Amygdala (tissue), 56 donors: ENCODE data around the gene KIF7.

ENCODE experiments used
- DNase-seq, 56 donors: peaks; one replicate each; lab custom pipeline; 2025; lab: John Stamatoyannopoulos, UW

Gene KIF7

DNA sequence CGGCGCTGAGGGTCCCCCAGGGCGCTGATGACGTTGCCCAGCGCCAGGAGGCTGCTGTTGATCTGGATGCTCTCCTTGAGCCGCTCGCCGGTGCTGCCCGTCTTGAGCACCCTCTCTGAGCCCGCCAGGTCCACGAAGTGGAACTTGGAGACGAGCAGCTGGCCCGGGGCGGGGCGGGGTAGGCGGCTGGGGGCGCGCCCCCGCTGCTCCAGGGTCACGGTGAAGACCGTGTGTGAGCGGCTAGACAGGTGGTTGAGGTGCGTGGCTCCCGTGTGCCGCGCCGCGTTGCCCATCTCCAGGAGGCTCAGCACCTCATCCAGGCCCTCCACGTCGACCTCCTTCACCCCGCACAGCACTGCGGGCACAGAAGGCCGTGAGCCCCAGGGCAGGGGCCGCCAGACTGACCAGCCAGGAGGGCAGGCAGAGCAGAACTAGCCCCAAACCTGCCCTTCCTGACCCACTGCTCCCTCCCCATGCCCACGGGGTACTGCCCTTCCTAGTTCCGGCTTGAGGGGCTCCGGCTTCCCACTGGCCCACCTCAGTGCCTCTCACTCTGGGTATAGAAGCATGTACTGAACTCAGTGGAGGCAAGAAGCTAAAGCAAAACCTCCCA, 6.1 kb downstream of the KIF7 start:
- DNase-seq, result no peak

DNA sequence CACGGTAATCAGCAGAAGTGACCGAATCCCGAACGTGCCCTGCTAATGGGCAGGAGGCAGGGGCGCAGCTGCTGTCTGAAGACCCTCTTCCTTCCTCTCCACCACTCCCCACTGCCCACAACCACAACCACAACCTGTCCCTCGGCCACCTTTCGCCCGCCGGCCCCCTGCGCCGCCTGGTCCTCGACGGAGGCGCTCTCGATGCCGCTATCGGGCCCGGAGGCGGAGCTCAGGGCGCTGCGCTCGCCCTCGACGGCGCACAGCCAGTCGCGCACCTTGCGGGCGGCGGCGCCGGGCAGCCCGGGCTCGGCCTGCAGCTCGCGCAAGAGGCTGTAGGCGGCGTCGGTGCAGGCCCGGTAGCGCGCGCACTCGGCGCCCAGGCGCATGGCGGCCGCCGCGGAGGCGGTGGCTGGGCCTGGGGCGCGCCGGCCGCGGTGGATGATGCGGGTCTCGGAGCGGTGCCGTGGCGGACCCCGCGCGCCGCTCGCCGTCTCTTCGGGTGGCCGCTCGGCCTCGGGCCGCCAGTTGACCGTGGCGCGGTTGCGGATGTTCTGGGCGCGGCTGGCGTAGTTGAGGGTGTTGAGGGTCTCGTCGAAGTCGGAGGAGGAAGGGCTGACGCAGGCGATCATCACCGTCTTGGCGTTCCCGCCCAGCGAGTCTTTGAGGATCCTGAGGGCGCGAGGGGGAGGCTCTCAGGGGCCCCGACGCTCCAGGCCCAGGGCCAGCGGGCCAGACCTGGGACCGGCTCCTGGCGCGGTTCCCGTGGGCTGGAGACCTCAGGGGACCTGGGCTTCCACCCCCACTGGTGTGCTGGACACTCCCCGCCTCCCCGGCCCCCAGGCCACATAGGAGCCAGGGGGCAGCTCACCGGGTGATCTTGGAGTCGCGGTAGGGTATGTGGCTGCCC, 6.9 kb downstream of the KIF7 start:
- no peak for DNase-seq

DNA sequence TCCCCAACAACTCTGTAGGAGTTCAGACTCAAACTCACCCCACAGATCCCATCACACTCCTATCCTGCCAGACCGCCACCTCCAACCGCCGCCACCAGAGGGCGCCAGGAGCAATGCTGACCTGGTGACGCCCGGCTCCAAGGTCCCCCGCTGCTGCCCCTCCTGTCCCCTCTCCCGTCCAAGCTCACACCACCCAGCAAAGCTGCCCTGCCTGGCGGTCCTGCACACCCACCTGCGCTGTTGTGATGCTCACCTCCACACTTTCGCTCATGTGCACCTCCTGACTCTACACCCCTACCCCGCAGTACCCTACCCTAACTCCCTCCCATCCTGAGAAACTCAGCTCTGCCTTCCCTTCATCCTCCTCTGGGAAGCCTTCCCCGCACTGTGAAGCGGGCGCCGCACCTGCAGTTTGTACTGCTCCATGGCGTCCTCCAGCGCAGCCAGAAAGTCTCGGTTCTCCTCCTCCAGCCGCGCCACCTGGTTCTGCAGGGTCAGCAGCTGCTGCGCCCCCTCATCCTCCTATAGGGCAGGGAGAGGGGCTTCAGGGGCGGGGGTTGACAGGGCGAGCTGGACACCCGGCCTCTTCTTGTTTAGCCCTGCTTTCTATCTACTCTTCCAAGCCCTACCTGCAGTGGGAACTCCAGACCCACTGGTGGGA, 7.9 kb downstream of the KIF7 start:
- DNase-seq, result peak in 24 of 56 donors; percentile 7 to 73 (median 22)

DNA sequence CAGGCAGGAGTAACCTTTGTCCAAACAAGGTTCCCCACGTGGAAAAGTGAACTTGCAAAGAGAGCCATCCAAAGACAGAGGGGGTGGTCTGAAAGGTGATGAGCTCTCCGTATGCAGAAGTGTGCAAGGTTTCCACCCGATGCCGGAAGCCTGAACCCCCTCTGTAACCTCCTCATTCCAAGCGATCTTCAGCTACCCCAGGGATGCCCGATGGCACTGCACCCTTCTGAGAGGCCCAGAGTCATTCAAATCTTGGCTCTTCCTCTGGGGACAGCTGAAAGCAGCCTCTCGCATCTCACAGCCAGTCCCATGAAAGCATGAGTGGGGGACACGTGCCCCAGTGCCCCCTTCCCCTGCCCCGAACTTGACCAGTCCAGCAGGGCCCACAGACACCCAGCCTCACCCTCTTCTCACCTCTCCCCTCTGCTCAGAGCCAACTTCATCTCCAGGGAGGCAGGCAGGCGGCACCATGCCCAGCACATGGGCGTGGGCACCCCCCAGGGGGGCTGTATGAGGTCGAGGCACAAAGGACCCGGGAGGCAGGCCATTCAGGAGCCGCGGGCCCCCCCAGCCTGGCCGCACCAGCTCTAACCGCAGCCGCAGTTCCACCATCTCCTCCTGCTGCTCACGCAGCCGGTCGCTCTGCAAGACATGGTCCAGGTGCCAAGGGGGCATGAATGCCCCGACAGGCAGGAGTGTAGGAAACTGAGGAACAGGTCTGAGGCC, 8.7 kb downstream of the KIF7 start:
- DNase-seq, result no peak

DNA sequence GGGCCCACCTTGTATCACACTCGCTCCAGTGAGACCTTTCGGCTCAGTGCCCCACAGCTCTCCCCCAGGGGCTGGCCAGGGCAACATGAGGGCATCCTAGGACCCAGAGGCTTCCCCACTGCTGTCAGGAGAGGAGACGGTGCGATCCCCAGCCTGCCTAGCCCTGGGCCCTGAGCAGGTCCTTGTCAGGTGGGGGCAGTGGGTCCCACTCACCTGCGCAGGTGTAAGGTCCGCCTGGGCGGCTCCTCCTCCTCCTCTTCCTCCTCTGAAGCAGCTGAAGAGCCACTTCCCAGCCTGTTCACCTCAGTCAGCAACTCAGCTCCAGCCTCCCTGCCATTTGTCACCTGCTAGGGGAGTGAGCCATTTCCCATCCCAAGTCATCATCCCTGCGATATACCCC, 9.6 kb downstream of the KIF7 start:
- DNase-seq, result no peak

DNA sequence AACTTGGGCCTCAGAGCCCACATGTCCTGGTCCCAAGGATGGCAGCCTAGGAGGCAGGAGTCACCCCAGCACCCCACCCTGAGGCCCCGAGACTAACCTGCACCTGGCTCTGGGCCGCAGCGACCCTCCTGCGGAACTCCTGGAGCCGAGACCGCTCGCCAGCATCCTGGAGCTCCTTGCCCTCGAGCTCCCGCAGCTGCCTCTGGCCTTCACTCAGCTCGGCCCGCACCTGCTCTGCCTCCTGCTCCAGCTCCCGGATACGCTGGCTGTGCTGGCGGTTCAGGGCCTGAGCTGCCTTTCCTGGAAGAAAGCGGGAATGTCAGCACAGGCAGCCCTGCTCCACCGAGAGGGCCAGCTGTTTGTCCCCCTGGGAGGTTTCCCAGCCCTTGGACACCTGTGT, 13.2 kb downstream of the KIF7 start:
- DNase-seq, result no peak

DNA sequence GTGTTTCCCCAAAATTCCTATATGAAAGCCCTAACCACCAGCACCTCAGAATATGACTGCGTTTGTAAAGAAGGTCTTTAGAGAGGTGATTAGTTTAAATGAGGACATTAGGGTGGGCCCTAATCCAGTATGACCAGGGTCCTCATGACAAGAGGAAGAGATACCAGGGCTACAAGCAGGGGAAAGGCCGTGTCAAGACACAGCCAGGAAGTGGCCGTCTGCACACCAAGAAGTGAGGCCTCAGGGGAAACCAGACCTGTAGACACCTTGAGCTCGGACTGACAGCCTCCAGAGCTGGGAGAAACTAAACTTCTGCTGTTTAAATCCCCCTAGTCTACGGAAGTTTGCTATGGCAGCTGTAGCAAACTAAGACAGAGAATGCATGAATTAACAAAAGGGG, 14.2 kb downstream of the KIF7 start:
- DNase-seq, result no peak

DNA sequence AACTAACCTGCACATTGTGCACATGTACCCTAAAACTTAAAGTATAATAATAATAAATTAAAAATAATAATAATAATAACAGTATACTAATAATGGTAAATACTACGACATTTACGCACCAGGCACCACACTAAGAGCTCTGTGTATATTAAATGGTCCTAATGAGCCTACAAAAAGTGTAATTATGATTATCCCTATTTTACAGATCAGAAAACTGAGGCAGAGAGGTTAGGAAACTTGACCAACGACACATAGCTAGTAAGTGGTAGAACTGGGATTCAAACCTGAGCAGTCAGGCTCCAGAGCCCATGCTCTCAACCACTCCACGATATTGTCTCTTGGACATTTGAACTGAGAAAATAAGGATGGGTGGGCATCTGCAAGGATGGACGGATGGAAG, 15.0 kb downstream of the KIF7 start:
- DNase-seq, result no peak

DNA sequence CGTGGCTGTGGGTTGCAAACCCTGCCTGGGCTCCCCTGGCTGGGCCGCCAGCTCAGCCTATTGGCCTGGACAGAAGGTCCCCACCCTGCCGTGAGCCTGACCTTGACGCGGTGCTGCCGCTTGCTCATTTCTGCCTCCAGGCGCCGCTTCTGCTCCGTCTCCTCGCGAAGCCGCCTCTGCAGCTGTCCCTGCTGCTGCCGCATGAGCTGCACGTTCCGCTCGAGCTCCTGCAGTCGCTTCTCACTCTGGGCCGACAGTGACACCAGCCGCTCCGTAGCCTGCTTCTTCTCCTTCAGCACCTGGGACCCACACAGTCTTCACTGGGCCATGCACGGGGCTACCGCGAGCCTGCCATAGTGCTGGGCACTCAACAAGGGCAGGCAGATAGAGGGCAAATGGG, 21.7 kb downstream of the KIF7 start:
- no peak for DNase-seq

DNA sequence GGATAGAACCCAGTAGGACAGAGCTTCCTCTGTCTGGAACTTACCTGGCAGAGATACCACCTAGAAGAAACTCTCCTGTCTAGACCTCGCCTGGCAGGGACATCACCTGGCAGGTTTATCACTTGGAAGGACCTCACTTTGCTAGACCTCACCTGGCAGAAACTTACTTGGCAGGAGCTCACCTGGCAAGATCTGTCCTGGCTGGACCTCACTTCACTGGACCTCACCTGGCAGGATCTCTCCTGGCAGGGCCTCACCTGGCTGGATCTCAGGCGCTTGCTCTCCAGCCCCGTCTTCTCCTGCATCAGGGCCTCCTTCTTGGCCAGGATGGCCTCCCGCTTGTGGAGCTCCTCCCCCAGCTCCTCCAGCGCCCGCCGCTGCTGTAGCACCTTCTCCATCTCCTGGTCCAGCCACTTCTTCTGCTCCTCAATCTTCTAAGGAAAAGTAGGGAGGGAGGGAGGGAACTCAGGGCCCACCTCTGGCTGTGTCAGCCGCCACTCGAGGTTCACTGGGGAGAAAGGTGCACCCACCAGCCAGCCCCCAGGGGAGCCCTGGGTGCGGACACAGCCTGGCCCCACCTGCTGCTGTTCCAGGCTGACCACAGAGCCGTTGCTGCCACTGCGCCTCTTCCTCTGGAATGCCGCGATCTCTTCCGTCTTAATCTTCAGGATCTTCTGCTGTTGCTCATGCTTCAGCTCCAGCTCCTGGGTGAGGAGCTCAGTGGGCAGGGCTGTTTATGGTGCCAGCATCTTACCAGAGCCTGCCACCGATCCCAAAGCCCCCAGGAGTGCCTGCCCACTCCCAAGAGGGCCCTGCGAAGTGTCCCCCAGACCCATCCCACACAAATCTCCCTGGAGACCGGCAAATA, 22.5 kb downstream of the KIF7 start:
- no peak for DNase-seq

DNA sequence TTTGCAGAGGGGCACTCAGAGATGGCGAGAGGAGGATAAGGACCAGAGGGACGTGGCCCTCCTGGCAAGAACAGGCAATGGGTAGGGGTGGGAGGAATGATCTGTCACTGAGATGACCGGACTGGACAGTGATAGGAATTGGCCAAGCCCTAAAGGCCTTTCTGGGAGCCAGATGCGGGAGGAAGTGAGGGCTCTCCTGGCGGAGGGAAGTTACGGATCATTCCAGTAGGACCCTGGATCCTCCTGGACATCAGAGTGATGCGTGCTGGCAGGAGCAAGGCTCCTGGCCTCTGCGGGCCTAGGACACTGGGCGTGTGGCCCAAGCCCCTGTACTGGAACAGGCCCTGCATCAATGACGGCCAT, 23.4 kb downstream of the KIF7 start:
- DNase-seq, result no peak

DNA sequence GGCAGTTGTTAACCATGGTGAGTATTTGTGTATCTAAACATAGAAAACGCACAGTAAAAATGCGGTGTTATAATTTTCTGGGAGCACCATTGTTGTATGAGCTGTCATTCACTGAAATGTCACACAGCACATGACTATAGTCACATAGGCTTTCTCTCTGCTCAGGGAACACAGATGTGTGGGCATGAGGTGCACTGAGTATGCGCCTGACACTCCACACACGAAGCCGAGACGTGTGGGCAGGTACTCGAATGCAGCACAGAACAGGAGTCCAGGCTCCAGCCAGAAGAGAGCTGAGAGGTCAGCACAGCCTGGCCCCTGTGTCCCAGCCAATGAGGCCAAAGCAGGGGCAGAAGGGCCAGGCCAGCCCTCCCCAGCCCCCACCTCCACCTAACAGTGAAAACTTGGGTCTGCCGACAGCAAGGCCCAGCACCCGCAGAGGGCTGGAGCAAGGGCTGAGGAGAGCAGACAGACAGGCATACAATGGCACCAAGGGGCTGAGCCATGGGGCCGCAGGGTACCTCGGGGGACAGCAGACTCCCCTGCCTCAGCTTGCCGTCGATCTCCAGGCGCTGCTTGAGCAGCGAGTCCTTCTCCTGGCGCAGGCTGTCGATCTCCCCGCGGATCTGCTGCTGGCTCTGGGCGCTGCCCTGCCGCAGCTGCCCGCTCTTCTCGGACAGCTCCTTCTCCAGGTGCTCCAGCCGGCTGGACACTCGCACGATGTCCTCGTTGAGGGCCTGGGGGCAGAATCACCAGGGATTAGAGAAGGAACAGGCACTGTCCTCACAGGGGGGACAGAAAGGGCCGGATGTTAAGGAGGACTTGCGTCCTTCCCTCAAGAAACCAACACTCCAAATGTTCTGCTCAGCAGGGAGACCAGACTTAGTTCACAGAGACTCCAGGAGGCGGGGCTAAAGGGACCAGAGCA, 24.0 kb downstream of the KIF7 start:
- DNase-seq, result no peak

DNA sequence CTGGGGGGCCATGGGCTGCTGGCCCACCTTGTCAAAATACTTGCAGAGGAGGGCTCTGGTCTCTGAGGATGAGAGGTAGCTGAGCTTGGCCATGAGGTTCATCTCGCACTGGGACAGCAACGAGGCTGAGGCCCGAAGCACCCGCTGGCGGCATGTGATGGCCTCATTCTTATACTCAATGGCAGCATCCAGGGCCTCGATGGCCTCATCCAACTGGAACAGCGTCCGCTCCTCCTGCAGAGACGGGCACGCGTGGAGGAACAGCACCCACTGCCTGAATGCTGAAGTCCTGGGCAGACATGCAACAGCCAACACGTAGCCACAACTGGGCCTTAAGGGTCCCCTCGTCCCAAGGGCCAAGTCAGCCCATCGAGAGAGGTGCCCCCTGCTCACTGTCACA, 25.0 kb downstream of the KIF7 start:
- no peak for DNase-seq

DNA sequence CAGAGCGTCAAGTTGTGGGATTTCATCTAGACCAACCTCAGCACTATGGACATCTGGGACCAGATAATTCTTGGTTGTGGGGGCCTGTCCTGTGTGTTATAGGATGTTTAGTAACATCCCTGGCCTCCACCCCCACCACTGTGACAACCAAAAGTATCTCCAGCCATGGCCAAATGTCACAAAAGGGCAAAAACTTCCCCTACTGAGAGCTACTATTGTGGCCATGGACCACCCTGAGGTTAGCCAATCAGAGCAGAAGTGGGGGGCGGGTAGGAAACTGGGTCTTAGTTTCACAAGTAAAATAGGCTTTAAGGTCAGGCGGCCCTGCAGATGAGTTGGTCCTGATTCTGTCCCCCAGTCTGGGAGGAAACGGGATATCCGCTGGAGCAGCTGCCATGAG, 25.4 kb downstream of the KIF7 start:
- no peak for DNase-seq

DNA sequence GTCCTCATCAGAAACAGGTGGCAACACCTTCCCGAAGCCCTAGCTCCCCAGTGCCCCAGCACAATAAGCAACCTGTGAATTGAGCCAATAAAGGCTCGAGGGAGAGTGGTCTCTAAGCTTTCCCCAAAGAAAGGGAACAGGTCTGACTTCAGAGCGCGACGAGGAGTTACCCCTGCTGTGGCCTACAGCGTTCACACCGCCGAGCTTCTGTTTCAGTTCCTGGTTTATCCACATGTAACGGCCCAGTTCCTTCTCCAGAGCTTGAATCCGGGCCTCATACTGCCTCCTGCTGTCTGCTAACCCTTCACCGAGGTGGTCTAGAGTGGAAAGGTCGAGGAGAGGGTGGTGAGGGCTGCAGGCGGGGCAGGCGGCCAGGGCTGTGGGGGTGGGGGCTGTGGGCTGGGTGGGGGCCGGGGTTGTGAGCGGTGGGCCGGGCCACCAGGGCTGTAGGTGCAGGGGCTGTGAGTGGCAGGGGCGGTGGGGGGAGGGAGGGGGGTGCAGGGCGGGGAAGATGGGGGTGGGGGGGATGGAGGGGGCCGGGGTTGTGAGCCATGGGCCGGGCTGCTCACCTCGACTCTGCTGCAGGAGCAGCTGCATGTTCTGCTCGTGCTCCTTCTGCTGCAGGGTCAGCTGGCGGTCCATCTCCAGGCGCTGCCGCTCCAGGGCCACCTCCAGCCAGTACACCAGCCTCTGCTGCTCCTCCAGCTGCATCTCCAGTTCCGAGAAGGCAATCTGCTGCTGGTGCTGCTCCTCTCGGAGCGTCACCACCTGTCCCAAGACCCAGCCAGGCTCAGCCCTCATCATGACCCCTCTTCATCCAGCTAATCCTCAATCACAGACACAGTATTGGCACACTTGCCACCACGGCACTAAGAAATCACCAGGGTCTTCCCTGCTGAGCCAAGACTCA, 26.2 kb downstream of the KIF7 start:
- no peak for DNase-seq

DNA sequence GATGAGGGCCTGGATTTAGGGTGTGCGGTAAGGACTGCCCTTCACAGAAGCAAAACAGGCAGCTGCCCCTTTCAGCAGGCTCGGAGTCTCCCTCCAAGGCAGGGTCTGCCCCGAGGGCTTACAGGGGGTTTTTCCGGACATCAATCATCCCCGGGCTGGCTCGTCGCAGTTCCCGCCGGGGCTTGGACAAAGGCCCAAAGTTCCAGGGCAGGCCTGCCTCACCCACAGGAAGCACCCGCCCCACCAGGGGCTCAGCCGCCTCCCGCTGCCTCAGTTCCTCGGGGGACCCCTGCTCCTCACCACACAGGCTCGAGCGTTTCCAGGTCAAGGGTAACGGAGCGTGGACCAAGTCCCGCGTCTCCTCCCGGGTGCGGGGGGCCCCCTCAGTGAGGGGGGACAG, 27.0 kb downstream of the KIF7 start:
- no peak for DNase-seq

DNA sequence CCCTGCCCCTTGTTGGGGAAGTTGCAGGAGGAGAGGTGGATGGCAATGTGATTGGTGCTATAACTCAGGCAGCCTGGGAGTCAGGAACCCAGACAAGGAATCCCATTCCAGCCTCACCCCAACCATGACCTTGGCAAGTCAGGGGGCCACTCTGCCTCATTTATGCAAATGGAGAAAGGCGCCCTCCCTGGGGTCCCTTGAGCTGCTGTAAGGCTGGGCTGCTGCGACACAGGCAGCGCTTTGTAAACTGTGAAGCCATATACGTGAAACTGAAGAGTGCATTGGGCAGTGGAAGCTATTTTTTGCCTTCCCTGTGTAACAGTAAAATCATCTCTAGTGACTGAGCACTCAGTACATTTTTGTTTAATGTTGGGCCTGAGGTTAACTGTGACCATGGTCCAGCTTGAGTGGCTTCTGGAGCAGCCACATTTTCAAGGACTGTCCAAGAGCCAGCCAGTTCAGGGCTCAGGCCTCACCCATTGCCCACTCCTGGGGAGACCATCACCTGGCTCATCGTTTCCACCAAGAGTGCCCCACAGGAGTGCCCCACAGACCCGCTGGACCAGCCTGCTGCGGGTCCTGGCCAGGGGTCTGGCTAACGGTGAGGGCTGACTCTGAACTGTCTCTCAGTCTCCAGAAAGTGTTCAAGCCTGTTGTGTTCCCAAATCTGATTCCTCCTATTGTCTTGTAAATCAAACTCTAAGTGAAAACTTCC, 27.9 kb downstream of the KIF7 start:
- DNase-seq, result no peak
